Choroid plexus epithelial cell (primary cell): ENCODE measurements around the gene IGFBP5.

Experiments
- DNase-seq: peaks from one replicate; pipeline ENCODE4 v3.0.0-alpha.2; 2010; ENCODE audit warnings: low read depth
- H3K4me3 ChIP-seq: 2 replicates; pipeline ENCODE4 v1.5.1; 2011; ENCODE audit warnings: low read depth, mild to moderate bottlenecking, control low read depth, low read length, moderate library complexity
- CTCF ChIP-seq: conservative IDR thresholded peaks from 2 replicates; pipeline ENCODE4 v1.5.1; 2011; ENCODE audit warnings: low read depth, mild to moderate bottlenecking, control low read depth, inconsistent platforms, low read length, moderate library complexity

IGFBP5 gene

GRCh38 chr2:216727346-216728122, 32.2 kb upstream of the IGFBP5 start:
- TF ChIP-seq CTCF = no peak
- no peak overlapping the region for H3K4me3 ChIP-seq
- no peak for DNase-seq

- H3K4me3 ChIP-seq = no peak overlapping the region
- TF ChIP-seq CTCF = no peak
- DNase-seq = no peak
These were observed 28.8 kb upstream of the IGFBP5 start for GRCh38 chr2:216724190-216724589.

- TF ChIP-seq CTCF = no peak
- H3K4me3 ChIP-seq = no peak overlapping the region
- no peak for DNase-seq
These were observed 25.8 kb upstream of the IGFBP5 start for GRCh38 chr2:216721141-216721540.

GRCh38 chr2:216720722-216721121, 25.4 kb upstream of the IGFBP5 start:
- TF ChIP-seq CTCF = no peak
- no peak for DNase-seq
- no peak overlapping the region for H3K4me3 ChIP-seq

GRCh38 chr2:216717907-216718615, 22.7 kb upstream of the IGFBP5 start:
- no peak for DNase-seq
- no peak overlapping the region for H3K4me3 ChIP-seq
- TF ChIP-seq CTCF = no peak

GRCh38 chr2:216717491-216717901, 22.1 kb upstream of the IGFBP5 start:
- TF ChIP-seq CTCF = no peak
- no peak for DNase-seq
- no peak overlapping the region for H3K4me3 ChIP-seq

- H3K4me3 ChIP-seq = no peak overlapping the region
- no peak for TF ChIP-seq CTCF
- DNase-seq = no peak
These were observed 20.8 kb upstream of the IGFBP5 start for GRCh38 chr2:216716109-216716508.
